Activated T-cell treated with anti-CD3 and anti-CD28 coated beads, Interleukin-2, amount 50 U/mL, for 72 hours (primary cell): ENCODE measurements around the gene KDM8. TPM values are rescaled to one million over a fixed set of nuclear protein-coding genes. Genes with fewer than 3 reads are reported as not detected.

ENCODE experiments used
- ATAC-seq, 2 donors: fragments of 150-1000 bp; cut with Tn5 transposase; replicated peaks in 1 of 2; 2 replicates each; pipeline ENCODE4 v1.10.0; 2021; ENCODE audit warnings: moderate library complexity in 2 of 2, mild to moderate bottlenecking in 1 of 2
- DNase-seq, 2 donors: peaks; one replicate each; pipeline ENCODE4 v3.0.0; 2021 to 2022; ENCODE audit warnings: mixed read lengths in 1 of 2
- H3K27ac Mint-ChIP-seq: one replicate; pipeline ENCODE4 v1.8.0; 2022; ENCODE audit warnings: mild to moderate bottlenecking, moderate library complexity, mixed read lengths
- H3K27me3 Mint-ChIP-seq: one replicate; pipeline ENCODE4 v1.8.0; 2022; ENCODE audit warnings: low read depth, mixed read lengths
- H3K36me3 Mint-ChIP-seq, 2 donors: one replicate each; pipeline ENCODE4 v1.8.0; 2022; ENCODE audit warnings: mixed read lengths in 2 of 2, mild to moderate bottlenecking in 1 of 2; ENCODE audit not compliant: insufficient read depth in 2 of 2
- H3K4me1 Mint-ChIP-seq: one replicate; pipeline ENCODE4 v1.8.0; 2022; ENCODE audit warnings: low read depth, mixed read lengths
- H3K4me3 Mint-ChIP-seq, 2 donors: one replicate each; pipeline ENCODE4 v1.8.0; 2022; ENCODE audit warnings: mild to moderate bottlenecking in 2 of 2, mixed read lengths in 2 of 2, moderate library complexity in 2 of 2
- H3K9me3 Mint-ChIP-seq, 2 donors: one replicate each; pipeline ENCODE4 v1.8.0; 2022; ENCODE audit warnings: mixed read lengths in 2 of 2
- total RNA-seq, 2 donors: library from RNA; stranded (reverse); gene quantifications; one replicate each; pipeline ENCODE4 v1.2.3, GENCODE V29; 2022

The KDM8 gene
- 10 to 100 TPM; 12.8 to 16.2 TPM for total RNA-seq

- peaks cover 0 to 4% of the 10 kb centered on the region in 2 donors for H3K9me3 Mint-ChIP-seq
- peak within 1 kb of the TSS; percentile 99 for H3K27ac Mint-ChIP-seq
- H3K36me3 Mint-ChIP-seq, result peaks cover 2 to 5% of the 10 kb centered on the region in 2 donors
- no peaks in the 10 kb centered on the region for H3K27me3 Mint-ChIP-seq
- peak within 1 kb of the TSS; percentile 95 to 98 for H3K4me3 Mint-ChIP-seq
- peak; percentile 87 to 89 for ATAC-seq
- peaks cover 59% of the 10 kb centered on the region for H3K4me1 Mint-ChIP-seq
- peak; percentile 99 to 100 for DNase-seq
Measured at GRCh38 chr16:27203507-27204311, at the start of gene KDM8. TSS of gene KDM8 (plus strand) at chr16:27203526. CDS start at chr16:27210124, 6,598 bp downstream.

GRCh38 chr16:27154705-27155521 lies 48.4 kb upstream of the KDM8 start:
- Mint-ChIP-seq H3K9me3 (peaks cover 0 to 3% of the 10 kb centered on the region in 2 donors), H3K4me1 (peaks cover 24% of the 10 kb centered on the region), H3K4me3 (no peak overlapping the region), H3K27me3 (no peaks in the 10 kb centered on the region), H3K36me3 (peaks cover 1 to 3% of the 10 kb centered on the region in 2 donors), H3K27ac (no peak overlapping the region)
- DNase-seq, result peak; percentile 76 to 79
- peak; percentile 74 to 80 for ATAC-seq

- Mint-ChIP-seq H3K9me3 (peaks cover 0 to 5% of the 10 kb centered on the region in 2 donors), H3K4me1 (peaks cover 15% of the 10 kb centered on the region), H3K4me3 (no peak overlapping the region), H3K36me3 (peaks cover 1 to 3% of the 10 kb centered on the region in 2 donors), H3K27me3 (no peaks in the 10 kb centered on the region), H3K27ac (no peak overlapping the region)
- ATAC-seq (no peak), DNase-seq (no peak)
Measured at GRCh38 chr16:27156579-27156978, 46.7 kb upstream of the KDM8 start.

GRCh38 chr16:27161398-27161797 lies 41.9 kb upstream of the KDM8 start:
- no peaks in the 10 kb centered on the region for H3K27me3 Mint-ChIP-seq
- no peaks in the 10 kb centered on the region for H3K4me1 Mint-ChIP-seq
- H3K9me3 Mint-ChIP-seq, result peaks cover 3 to 8% of the 10 kb centered on the region in 2 donors
- no peak overlapping the region for H3K4me3 Mint-ChIP-seq
- no peak overlapping the region for H3K27ac Mint-ChIP-seq
- H3K36me3 Mint-ChIP-seq, result peaks cover 7 to 8% of the 10 kb centered on the region in 2 donors
- DNase-seq, result no peak
- no peak for ATAC-seq

- H3K4me3 Mint-ChIP-seq, result no peak overlapping the region
- no peak for ATAC-seq
- H3K4me1 Mint-ChIP-seq, result peaks cover 26% of the 10 kb centered on the region
- H3K27ac Mint-ChIP-seq, result no peak overlapping the region
- H3K27me3 Mint-ChIP-seq, result no peaks in the 10 kb centered on the region
- H3K36me3 Mint-ChIP-seq, result peaks cover 4 to 6% of the 10 kb centered on the region in 2 donors
- peaks cover 3 to 5% of the 10 kb centered on the region in 2 donors for H3K9me3 Mint-ChIP-seq
- no peak for DNase-seq
Measured at GRCh38 chr16:27164352-27164751, 39.0 kb upstream of the KDM8 start.

- peaks cover 3 to 7% of the 10 kb centered on the region in 2 donors for H3K9me3 Mint-ChIP-seq
- H3K36me3 Mint-ChIP-seq, result peaks cover 6% of the 10 kb centered on the region in 2 donors
- no peak overlapping the region for H3K27ac Mint-ChIP-seq
- no peak for ATAC-seq
- H3K27me3 Mint-ChIP-seq, result no peaks in the 10 kb centered on the region
- H3K4me3 Mint-ChIP-seq, result no peak overlapping the region
- DNase-seq, result no peak
- peaks cover 38% of the 10 kb centered on the region for H3K4me1 Mint-ChIP-seq
Measured at GRCh38 chr16:27165576-27165975, 37.8 kb upstream of the KDM8 start.

- ATAC-seq, result no peak
Measured at GRCh38 chr16:27168790-27169189, 34.5 kb upstream of the KDM8 start.

GRCh38 chr16:27169511-27170071 lies 33.7 kb upstream of the KDM8 start:
- Mint-ChIP-seq H3K4me3 (peak overlapping the region; percentile 53 to 55), H3K4me1 (peaks cover 74% of the 10 kb centered on the region), H3K9me3 (peaks cover 4 to 8% of the 10 kb centered on the region in 2 donors), H3K27ac (peak overlapping the region; percentile 84), H3K36me3 (peaks cover 9 to 14% of the 10 kb centered on the region in 2 donors), H3K27me3 (no peaks in the 10 kb centered on the region)
- ATAC-seq, result peak; percentile 96 to 97
- DNase-seq, result peak; percentile 82 to 88

More at GRCh38 chr16:27168790-27169189, 34.5 kb upstream of the KDM8 start:
- Mint-ChIP-seq H3K4me3 (peak overlapping the region in 1 of 2 donors; percentile 39), H3K27ac (no peak overlapping the region), H3K4me1 (peaks cover 66% of the 10 kb centered on the region), H3K27me3 (no peaks in the 10 kb centered on the region), H3K36me3 (peaks cover 9 to 13% of the 10 kb centered on the region in 2 donors), H3K9me3 (peaks cover 4 to 8% of the 10 kb centered on the region in 2 donors)
- no peak for DNase-seq

GRCh38 chr16:27171584-27171983 lies 31.7 kb upstream of the KDM8 start:
- Mint-ChIP-seq H3K27ac (no peak overlapping the region), H3K27me3 (no peaks in the 10 kb centered on the region), H3K36me3 (peaks cover 9 to 14% of the 10 kb centered on the region in 2 donors), H3K4me1 (peaks cover 88% of the 10 kb centered on the region), H3K4me3 (no peak overlapping the region), H3K9me3 (peaks cover 4 to 8% of the 10 kb centered on the region in 2 donors)
- no peak for DNase-seq
- ATAC-seq, result no peak

- Mint-ChIP-seq H3K36me3 (peaks cover 9 to 14% of the 10 kb centered on the region in 2 donors), H3K27ac (no peak overlapping the region), H3K27me3 (no peaks in the 10 kb centered on the region), H3K9me3 (peaks cover 4 to 8% of the 10 kb centered on the region in 2 donors), H3K4me1 (peaks cover 91% of the 10 kb centered on the region), H3K4me3 (peak overlapping the region in 1 of 2 donors; percentile 36)
- DNase-seq (peak; percentile 53 to 58), ATAC-seq (peak; percentile 8 to 34)
Measured at GRCh38 chr16:27174007-27174406, 29.3 kb upstream of the KDM8 start.

- H3K9me3 Mint-ChIP-seq, result peaks cover 4 to 8% of the 10 kb centered on the region in 2 donors
- no peak overlapping the region for H3K4me3 Mint-ChIP-seq
- DNase-seq (no peak), ATAC-seq (no peak)
- no peaks in the 10 kb centered on the region for H3K27me3 Mint-ChIP-seq
- H3K4me1 Mint-ChIP-seq, result peaks cover 91% of the 10 kb centered on the region
- H3K36me3 Mint-ChIP-seq, result peaks cover 9 to 14% of the 10 kb centered on the region in 2 donors
- no peak overlapping the region for H3K27ac Mint-ChIP-seq
Measured at GRCh38 chr16:27174798-27175197, 28.5 kb upstream of the KDM8 start.

GRCh38 chr16:27175888-27176287 lies 27.4 kb upstream of the KDM8 start:
- Mint-ChIP-seq H3K27ac (no peak overlapping the region), H3K4me3 (no peak overlapping the region), H3K36me3 (peaks cover 8 to 12% of the 10 kb centered on the region in 2 donors), H3K9me3 (peaks cover 4 to 6% of the 10 kb centered on the region in 2 donors), H3K27me3 (no peaks in the 10 kb centered on the region), H3K4me1 (peaks cover 87% of the 10 kb centered on the region)
- DNase-seq (no peak), ATAC-seq (no peak)
